Glomerular endothelial cell (primary cell): ENCODE data around the gene IWS1. TPM values are rescaled to one million over a fixed set of nuclear protein-coding genes. Genes with fewer than 3 reads are reported as not detected.

Experiments used
- DNase-seq: peaks from one replicate; pipeline ENCODE4 v3.0.0-alpha.2; 2011; ENCODE audit warnings: low read depth, low spot score; ENCODE audit errors: extremely low read depth
- total RNA-seq: library from RNA; depleted of rRNA; stranded (reverse); fragments of >200 nt; gene quantifications from 2 replicates; pipeline ENCODE4 v1.2.3, GENCODE V29; 2015

Gene IWS1
- total RNA-seq, 1 donor from 2014 or later, result 46.2 TPM

GRCh38 chr2:127506510-127506909 lies 19.8 kb downstream of the IWS1 start:
- DNase-seq, result no peak

GRCh38 chr2:127504552-127505430 lies 21.5 kb downstream of the IWS1 start:
- no peak for DNase-seq

GRCh38 chr2:127503491-127503890 lies 22.8 kb downstream of the IWS1 start:
- no peak for DNase-seq

GRCh38 chr2:127498386-127498785 lies 27.9 kb downstream of the IWS1 start:
- DNase-seq, result no peak

GRCh38 chr2:127490283-127490682 lies 36.0 kb downstream of the IWS1 start:
- no peak for DNase-seq

- DNase-seq, result no peak
These were observed 39.8 kb downstream of the IWS1 start for GRCh38 chr2:127486247-127487058.

- DNase-seq, result no peak
These were observed 40.6 kb downstream of the IWS1 start for GRCh38 chr2:127485694-127486071.

- no peak for DNase-seq
These were observed 41.1 kb downstream of the IWS1 start for GRCh38 chr2:127485051-127485693.

GRCh38 chr2:127482031-127482430 lies 44.3 kb downstream of the IWS1 start:
- DNase-seq, result no peak

GRCh38 chr2:127479866-127480743 lies 46.2 kb downstream of the IWS1 start:
- DNase-seq, result no peak

GRCh38 chr2:127479219-127479825 lies 47.0 kb downstream of the IWS1 start:
- peak; percentile 41 for DNase-seq

GRCh38 chr2:127475788-127476187 lies 50.5 kb downstream of the IWS1 start:
- no peak for DNase-seq

GRCh38 chr2:127472268-127472667 lies 54.0 kb downstream of the IWS1 start:
- no peak for DNase-seq

- DNase-seq, result no peak
These were observed 54.9 kb downstream of the IWS1 start for GRCh38 chr2:127471286-127471988.

- no peak for DNase-seq
These were observed 56.3 kb downstream of the IWS1 start for GRCh38 chr2:127469974-127470373.

- DNase-seq, result no peak
These were observed 57.2 kb downstream of the IWS1 start for GRCh38 chr2:127469051-127469450.

GRCh38 chr2:127465258-127465657 lies 61.0 kb downstream of the IWS1 start:
- DNase-seq, result no peak

GRCh38 chr2:127464470-127465257 lies 61.6 kb downstream of the IWS1 start:
- no peak for DNase-seq
